IPS-NIHi7 (cell line): ENCODE measurements around the gene SUPT4H1.
A peak's percentile ranks its signal among the peaks of the same experiment; 100 is the strongest.
"Not testable (repeated sequence)": the region's sequence is repeated elsewhere in the genome, so short reads cannot be mapped to it uniquely, and the experiment has no call there.

Source experiments
- DNase-seq: peaks from one replicate; pipeline ENCODE4 v3.0.0; 2012; ENCODE audit warnings: mixed read lengths; ENCODE audit errors: extremely low spot score

Gene SUPT4H1

GRCh38 chr17:58351831-58352595 is at the start of gene SUPT4H1:
SUPT4H1 (minus strand) TSS chr17:58352201; CDS start chr17:58352135, 66 bp downstream.
- DNase-seq = peak; percentile 96

- DNase-seq = no peak
Measured at GRCh38 chr17:58401287-58401686, 49.3 kb upstream of the SUPT4H1 start.

- no peak for DNase-seq
Measured at GRCh38 chr17:58400826-58401225, 48.8 kb upstream of the SUPT4H1 start.

- DNase-seq = no peak
Measured at GRCh38 chr17:58399974-58400373, 48.0 kb upstream of the SUPT4H1 start.

GRCh38 chr17:58398574-58399266 is 46.7 kb upstream of the SUPT4H1 start:
- no peak for DNase-seq

DNA sequence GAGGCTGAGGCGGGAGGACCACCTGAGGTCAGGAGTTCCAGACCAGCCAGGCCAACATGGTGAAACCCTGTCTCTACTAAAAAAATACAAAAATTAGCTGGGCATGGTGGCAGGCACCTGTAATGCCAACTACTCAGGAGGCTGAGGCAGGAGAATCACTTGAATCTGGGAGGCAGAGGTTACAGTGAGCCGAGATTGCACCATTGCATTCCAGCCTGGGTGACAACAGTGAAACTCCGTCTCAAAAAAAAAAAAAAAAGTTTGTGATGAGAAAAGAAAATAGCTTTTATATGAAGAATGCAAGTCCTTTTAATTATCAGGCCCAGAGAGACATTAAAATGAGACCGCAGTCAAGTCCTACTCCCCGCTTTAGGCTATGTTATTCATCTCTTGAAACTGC is 45.4 kb upstream of the SUPT4H1 start:
- not testable (repeated sequence) for DNase-seq

GRCh38 chr17:58396173-58396572 is 44.2 kb upstream of the SUPT4H1 start:
- DNase-seq = no peak

- DNase-seq = no peak
Measured at GRCh38 chr17:58394534-58395223, 42.7 kb upstream of the SUPT4H1 start.

GRCh38 chr17:58391302-58391984 is 39.4 kb upstream of the SUPT4H1 start:
- DNase-seq = no peak

- no peak for DNase-seq
Measured at GRCh38 chr17:58390884-58391283, 38.9 kb upstream of the SUPT4H1 start.

DNA sequence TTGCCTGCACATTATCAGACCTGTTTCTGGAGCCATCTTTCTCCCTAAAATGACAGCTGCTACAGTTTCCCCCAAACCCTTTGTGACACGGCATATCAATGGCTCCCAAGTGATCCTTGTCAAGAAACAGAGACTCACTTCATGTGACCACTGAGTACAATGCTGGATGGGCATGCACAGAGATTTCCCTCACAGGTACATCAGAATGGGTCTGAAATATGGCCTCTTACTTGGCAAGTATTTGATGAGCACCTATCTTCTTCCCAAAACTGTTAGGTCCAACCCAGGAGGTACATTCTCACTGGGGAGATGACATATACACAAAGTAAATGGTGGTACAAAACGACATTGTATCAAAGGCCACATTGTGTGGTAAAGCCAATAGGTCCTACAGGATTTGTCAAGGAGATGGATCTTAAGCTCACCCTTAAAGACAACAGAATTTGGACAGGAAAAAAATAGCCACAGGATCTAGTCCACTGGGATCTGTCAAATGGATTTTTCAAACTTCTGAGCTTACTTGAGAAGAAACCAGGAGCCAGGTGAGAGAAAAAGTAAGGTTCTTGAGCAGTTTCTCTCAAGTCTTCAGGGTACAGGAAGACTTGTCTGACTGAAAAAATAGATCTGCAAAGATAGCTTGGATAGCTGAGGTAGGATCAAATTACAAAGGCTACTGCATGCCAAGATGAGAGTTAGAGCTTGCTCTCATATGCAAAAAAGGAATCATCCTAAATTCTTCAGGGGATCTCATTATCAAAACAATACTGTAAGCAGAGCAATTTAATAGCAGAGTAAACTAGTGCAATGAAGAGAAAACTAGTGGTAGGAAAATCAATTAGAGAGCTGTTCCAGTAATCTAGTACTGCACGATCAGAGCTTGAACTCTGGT is 36.5 kb upstream of the SUPT4H1 start:
- DNase-seq = no peak

DNA sequence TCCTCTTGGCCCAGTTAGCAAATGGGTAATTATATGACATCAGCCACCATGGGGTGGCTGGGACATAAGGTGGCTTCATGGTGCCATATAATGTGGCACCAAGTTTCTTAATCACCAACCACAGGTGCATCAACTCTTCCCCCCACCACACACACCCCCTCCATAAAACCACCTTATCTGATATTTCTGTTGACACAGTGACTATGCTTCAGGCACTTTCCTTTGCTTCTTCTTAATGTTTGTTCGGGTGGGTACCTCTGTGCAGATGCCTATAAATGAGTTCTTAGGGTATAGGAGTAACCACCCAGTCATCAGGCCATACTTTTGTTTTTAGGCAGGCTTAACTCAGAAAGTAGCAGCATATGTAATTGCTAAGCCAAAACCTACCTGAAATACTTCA is 35.8 kb upstream of the SUPT4H1 start:
- DNase-seq = no peak

- no peak for DNase-seq
Measured at GRCh38 chr17:58386708-58387107, 34.7 kb upstream of the SUPT4H1 start.

GRCh38 chr17:58385359-58385899 is 33.4 kb upstream of the SUPT4H1 start:
- no peak for DNase-seq

GRCh38 chr17:58384897-58385296 is 32.9 kb upstream of the SUPT4H1 start:
- DNase-seq = no peak

- DNase-seq = no peak
Measured at GRCh38 chr17:58383892-58384462, 32.0 kb upstream of the SUPT4H1 start.

GRCh38 chr17:58382872-58383242 is 30.9 kb upstream of the SUPT4H1 start:
- DNase-seq = no peak

DNA sequence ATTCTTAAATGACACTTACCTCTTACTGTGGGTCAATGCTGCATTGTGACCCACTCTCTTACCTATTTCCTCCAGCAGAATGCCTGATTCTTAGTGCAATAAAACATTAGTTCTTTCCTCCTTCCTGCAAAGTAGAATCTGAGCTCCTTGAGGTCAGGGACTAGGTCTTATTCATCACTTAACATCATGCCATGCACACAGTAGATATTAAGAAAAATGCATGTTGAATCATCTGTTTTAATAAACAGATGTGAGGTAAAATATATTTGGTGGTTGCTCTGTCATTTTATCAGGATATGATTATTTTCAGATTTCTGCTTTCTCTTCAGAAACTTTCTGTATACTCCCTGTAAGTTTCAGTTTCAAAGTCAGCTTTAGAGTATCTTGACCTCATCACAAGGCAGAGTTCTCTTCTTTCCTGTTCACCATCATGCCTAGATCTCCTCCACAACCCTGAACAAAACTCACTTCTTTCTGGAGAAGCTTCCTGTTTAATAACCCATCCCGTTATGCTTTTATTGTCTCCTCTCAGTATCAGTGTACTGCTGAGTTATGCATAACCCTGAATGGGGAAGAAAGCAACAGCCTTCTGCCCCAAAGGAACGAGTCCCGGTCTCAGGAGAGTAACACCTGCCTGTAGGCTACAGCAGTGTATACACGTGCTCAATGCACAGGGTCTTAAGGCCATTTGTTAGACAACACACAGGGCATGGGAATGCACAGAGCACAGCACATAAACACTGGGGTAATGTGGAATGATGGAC is 30.3 kb upstream of the SUPT4H1 start:
- DNase-seq = no peak

DNA sequence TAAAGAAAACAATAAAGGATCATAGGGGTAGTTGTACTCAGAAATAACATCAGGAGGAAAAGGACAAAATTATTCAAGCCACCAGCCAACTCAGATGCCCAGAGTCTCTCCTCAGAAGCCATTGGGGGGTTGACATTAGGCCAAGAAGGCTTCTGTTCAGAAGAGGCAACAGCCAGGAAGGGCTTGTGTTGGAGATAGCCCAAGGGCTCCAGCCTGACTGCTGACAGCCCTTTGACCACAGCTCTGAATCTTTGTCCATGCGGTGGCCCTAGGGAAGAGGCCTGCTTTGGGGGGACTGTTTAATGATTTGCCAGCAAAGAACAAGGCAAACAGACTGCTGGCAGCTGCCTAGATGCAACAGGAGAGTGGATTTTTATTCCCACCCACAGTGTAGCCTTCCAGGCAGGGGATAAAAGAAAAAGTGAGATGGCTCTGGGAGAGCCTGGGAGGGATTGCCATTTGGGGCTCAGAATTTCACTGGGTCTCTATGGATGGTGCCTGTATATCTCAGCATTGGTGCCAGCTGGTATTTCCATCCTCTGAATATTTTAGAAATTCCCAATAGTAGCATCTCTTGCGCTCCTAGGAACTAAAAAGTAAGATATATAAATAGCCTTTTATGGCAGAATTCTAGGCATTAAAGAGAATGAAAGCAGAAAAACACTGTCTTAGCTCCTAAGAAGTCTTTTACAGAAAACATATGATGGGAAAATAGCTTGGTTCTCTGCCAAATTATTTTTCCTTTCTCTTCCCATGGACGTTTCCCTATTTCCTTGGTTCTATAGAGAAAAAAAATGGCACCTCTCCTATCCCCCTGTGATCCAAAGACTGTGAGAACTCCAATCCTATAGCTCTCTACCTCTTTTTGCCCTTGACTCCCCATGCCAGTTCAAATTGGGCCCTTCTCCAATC is 29.4 kb upstream of the SUPT4H1 start:
- no peak for DNase-seq
